DOHH2 (cell line): ENCODE results near the gene GSG1L.
"Not testable (repeated sequence)": the region's sequence is repeated elsewhere in the genome, so short reads cannot be mapped to it uniquely, and the experiment has no call there.

Experiments
- H3F3A ChIP-seq: fragments of 200-600 bp; sonication (generic), shearing (Covaris generic); 2 replicates; pipeline ENCODE4 v1.6.0; 2016; ENCODE audit warnings: antibody characterized with exemption, mild to moderate bottlenecking; ENCODE audit not compliant: control insufficient read depth, insufficient read depth
- H3K27ac ChIP-seq: fragments of 200-600 bp; sonication (generic); 2 replicates; pipeline ENCODE4 v1.5.1; 2014; ENCODE audit warnings: low read depth, mild to moderate bottlenecking, low read length, moderate library complexity
- H3K27me3 ChIP-seq: fragments of 200-600 bp; sonication (generic); 2 replicates; pipeline ENCODE4 v1.6.1; 2014; ENCODE audit warnings: mild to moderate bottlenecking, low read length, mixed read lengths; ENCODE audit not compliant: control insufficient read depth
- H3K36me3 ChIP-seq: fragments of 200-600 bp; sonication (generic); 2 replicates; pipeline ENCODE4 v1.6.1; 2014; ENCODE audit warnings: mild to moderate bottlenecking, low read length, moderate library complexity, mixed read lengths; ENCODE audit not compliant: control insufficient read depth
- H3K4me1 ChIP-seq: fragments of 200-600 bp; sonication (generic); 2 replicates; pipeline ENCODE4 v1.6.1; 2014; ENCODE audit warnings: mild to moderate bottlenecking, low read length, mixed read lengths; ENCODE audit not compliant: control insufficient read depth
- H3K4me2 ChIP-seq: fragments of 200-600 bp; sonication (generic); 2 replicates; pipeline ENCODE4 v1.6.0; 2014; ENCODE audit warnings: mild to moderate bottlenecking, low read length, moderate library complexity
- H3K4me3 ChIP-seq: fragments of 200-600 bp; sonication (generic); 2 replicates; pipeline ENCODE4 v1.5.1; 2014; ENCODE audit warnings: mild to moderate bottlenecking, low read length, mixed read lengths
- H3K79me2 ChIP-seq: fragments of 200-600 bp; sonication (generic); 2 replicates; pipeline ENCODE4 v1.6.1; 2014; ENCODE audit warnings: mild to moderate bottlenecking, low read length, mixed read lengths; ENCODE audit not compliant: control insufficient read depth
- H3K9me2 ChIP-seq: fragments of 200-600 bp; sonication (generic); replicated peaks from 2 replicates; pipeline ENCODE4 v1.6.1; 2014; ENCODE audit warnings: mild to moderate bottlenecking, low read length, mixed read lengths; ENCODE audit not compliant: control insufficient read depth
- H3K9me3 ChIP-seq: fragments of 200-600 bp; sonication (generic); 2 replicates; pipeline ENCODE4 v1.6.1; 2014; ENCODE audit warnings: antibody characterized with exemption, low read length, mixed read lengths; ENCODE audit not compliant: control insufficient read depth, insufficient read depth
- H4K20me1 ChIP-seq: fragments of 200-600 bp; sonication (generic); 2 replicates; pipeline ENCODE4 v1.6.0; 2014; ENCODE audit warnings: low read depth, mild to moderate bottlenecking, antibody characterized with exemption, low read length, moderate library complexity; ENCODE audit not compliant: control insufficient read depth, insufficient read depth
- EZH2phosphoT487 ChIP-seq: fragments of 200-600 bp; sonication (generic); IDR thresholded peaks from 2 replicates; pipeline ENCODE4 v1.6.1; 2017; ENCODE audit warnings: borderline replicate concordance, mild to moderate bottlenecking, antibody characterized with exemption, low read length, moderate library complexity, mixed read lengths
- TF ChIP-seq, protein P1 (sequence below): fragments of 200-600 bp; sonication (generic); IDR thresholded peaks from one replicate; pipeline ENCODE4 v1.5.1; 2014; ENCODE audit warnings: antibody characterized with exemption, mild to moderate bottlenecking, low read depth, low read length; ENCODE audit not compliant: poor library complexity, severe bottlenecking

GSG1L gene

GRCh38 chr16:27879601-27880247 is 183.8 kb downstream of the GSG1L start:
- no peaks in the 10 kb centered on the region for H3K9me2 ChIP-seq
- H3K4me3 ChIP-seq: no peak overlapping the region
- H3K27me3 ChIP-seq: no peaks in the 10 kb centered on the region
- no peaks in the 10 kb centered on the region for H3K4me1 ChIP-seq
- TF ChIP-seq, protein P1, sequence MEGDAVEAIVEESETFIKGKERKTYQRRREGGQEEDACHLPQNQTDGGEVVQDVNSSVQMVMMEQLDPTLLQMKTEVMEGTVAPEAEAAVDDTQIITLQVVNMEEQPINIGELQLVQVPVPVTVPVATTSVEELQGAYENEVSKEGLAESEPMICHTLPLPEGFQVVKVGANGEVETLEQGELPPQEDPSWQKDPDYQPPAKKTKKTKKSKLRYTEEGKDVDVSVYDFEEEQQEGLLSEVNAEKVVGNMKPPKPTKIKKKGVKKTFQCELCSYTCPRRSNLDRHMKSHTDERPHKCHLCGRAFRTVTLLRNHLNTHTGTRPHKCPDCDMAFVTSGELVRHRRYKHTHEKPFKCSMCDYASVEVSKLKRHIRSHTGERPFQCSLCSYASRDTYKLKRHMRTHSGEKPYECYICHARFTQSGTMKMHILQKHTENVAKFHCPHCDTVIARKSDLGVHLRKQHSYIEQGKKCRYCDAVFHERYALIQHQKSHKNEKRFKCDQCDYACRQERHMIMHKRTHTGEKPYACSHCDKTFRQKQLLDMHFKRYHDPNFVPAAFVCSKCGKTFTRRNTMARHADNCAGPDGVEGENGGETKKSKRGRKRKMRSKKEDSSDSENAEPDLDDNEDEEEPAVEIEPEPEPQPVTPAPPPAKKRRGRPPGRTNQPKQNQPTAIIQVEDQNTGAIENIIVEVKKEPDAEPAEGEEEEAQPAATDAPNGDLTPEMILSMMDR: no peak
- no peak for TF ChIP-seq EZH2phosphoT487
- H3K4me2 ChIP-seq: no peak overlapping the region
- no peaks in the 10 kb centered on the region for H3F3A ChIP-seq
- H3K36me3 ChIP-seq: no peaks in the 10 kb centered on the region
- H3K27ac ChIP-seq: no peak overlapping the region
- H4K20me1 ChIP-seq: no peaks in the 10 kb centered on the region
- peaks cover 1% of the 10 kb centered on the region for H3K9me3 ChIP-seq
- no peaks in the 10 kb centered on the region for H3K79me2 ChIP-seq

DNA sequence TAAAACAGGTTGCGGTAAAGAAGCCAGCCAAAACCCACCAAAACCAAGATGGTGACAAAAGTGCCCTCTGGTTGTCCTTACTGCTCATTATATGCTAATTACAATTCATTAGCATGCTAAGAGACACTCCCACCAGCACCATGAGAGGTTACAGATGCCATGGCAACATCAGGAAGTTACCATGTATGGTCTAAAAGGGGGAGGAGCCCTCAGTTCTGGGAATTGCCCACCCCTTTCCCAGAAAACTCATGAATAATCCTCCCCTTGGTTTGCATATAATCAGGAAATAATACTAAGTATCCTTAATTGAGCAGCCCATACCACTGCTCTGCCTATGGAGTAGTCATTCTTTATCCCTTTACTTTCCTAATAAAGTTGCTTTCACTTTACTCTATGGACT is 190.9 kb downstream of the GSG1L start:
- not testable (repeated sequence) for H4K20me1 ChIP-seq, H3F3A ChIP-seq, H3K9me2 ChIP-seq, H3K36me3 ChIP-seq, H3K4me2 ChIP-seq, H3K27me3 ChIP-seq, H3K79me2 ChIP-seq, H3K4me3 ChIP-seq, H3K4me1 ChIP-seq, H3K27ac ChIP-seq
- peaks cover 12% of the 10 kb centered on the region for H3K9me3 ChIP-seq

- Histone ChIP-seq H3F3A (no peaks in the 10 kb centered on the region), H3K4me2 (no peak overlapping the region), H3K27ac (no peak overlapping the region), H3K4me1 (no peaks in the 10 kb centered on the region), H3K79me2 (no peaks in the 10 kb centered on the region), H3K4me3 (no peak overlapping the region), H3K36me3 (no peaks in the 10 kb centered on the region), H4K20me1 (no peaks in the 10 kb centered on the region), H3K9me2 (no peaks in the 10 kb centered on the region), H3K9me3 (peaks cover 12% of the 10 kb centered on the region; the same call in 1 of the 2 replicates), H3K27me3 (no peaks in the 10 kb centered on the region)
- no peak for TF ChIP-seq EZH2phosphoT487
- TF ChIP-seq, protein P1: no peak
Observed at GRCh38 chr16:27870116-27870798, 193.3 kb downstream of the GSG1L start.

DNA sequence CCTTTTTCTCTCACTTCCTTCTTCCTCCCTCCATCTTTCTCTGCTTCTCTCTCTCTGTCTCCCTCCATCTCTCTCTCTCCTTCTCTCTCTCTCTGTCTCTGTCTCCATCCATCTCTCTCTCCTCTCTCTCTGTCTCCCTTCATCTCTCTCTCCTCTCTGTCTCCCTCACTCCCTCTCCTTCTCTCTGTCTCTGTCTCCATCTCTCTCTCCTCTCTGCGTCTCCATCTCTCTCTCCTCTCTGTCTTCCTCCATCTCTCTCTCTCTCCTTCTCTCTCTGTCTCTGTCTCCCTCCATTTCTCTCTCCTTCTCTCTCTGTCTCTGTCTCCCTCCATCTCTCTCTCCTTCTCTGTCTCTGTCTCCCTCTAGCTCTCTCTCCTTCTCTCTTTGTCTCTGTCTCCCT is 194.1 kb downstream of the GSG1L start:
- Histone ChIP-seq H3K9me3 (peaks cover 8% of the 10 kb centered on the region; the same call in 1 of the 2 replicates), H3K4me3 (no peak overlapping the region), H3K79me2 (no peaks in the 10 kb centered on the region), H3K9me2 (no peaks in the 10 kb centered on the region), H3F3A (no peaks in the 10 kb centered on the region), H3K27ac (no peak overlapping the region), H3K36me3 (no peaks in the 10 kb centered on the region), H3K4me2 (no peak overlapping the region), H3K27me3 (no peaks in the 10 kb centered on the region), H3K4me1 (no peaks in the 10 kb centered on the region), H4K20me1 (no peaks in the 10 kb centered on the region)
- TF ChIP-seq EZH2phosphoT487: no peak
- TF ChIP-seq, protein P1: no peak
